Measurements from ENCODE around the gene WDR18. TPM values are rescaled to one million over a fixed set of nuclear protein-coding genes. Genes with fewer than 3 reads are reported as not detected.

Gene WDR18
- total and polyA plus RNA-seq, 4 donors = 24.3 to 45.3 (median 37.7) TPM

DNA sequence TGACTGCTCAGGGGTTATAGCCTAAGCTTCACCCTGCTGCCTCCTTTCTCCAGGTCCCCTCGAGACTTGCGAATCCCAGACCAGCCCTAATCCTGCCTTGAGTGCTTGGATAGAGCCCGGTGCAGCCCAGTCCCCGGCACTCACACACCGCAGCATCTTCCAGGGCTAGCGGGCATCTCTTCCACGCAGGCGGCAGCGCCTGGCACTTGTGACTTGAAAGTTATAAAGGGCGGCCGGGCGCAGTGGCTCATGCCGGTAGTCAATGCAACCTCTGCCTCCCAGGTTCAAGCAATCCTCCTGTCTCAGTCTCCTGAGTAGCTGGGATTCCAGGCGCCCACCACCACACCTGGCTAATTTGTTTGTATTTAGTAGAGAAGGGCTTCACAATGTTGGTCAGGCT is 1.9 kb downstream of the WDR18 start:
- no peak for TF ChIP-seq HNF4A (conservative IDR thresholded peaks at IDR 0.05)
- TF ChIP-seq, protein P1, sequence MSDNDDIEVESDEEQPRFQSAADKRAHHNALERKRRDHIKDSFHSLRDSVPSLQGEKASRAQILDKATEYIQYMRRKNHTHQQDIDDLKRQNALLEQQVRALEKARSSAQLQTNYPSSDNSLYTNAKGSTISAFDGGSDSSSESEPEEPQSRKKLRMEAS (IDR thresholded peaks at IDR 0.05) = no peak
- TF ChIP-seq GABPA (IDR thresholded peaks at IDR 0.05 in 1 of 2, conservative IDR thresholded peaks at IDR 0.05 in 1 of 2) = no peak
- TF ChIP-seq, protein P2, sequence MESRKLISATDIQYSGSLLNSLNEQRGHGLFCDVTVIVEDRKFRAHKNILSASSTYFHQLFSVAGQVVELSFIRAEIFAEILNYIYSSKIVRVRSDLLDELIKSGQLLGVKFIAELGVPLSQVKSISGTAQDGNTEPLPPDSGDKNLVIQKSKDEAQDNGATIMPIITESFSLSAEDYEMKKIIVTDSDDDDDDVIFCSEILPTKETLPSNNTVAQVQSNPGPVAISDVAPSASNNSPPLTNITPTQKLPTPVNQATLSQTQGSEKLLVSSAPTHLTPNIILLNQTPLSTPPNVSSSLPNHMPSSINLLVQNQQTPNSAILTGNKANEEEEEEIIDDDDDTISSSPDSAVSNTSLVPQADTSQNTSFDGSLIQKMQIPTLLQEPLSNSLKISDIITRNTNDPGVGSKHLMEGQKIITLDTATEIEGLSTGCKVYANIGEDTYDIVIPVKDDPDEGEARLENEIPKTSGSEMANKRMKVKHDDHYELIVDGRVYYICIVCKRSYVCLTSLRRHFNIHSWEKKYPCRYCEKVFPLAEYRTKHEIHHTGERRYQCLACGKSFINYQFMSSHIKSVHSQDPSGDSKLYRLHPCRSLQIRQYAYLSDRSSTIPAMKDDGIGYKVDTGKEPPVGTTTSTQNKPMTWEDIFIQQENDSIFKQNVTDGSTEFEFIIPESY (IDR thresholded peaks at IDR 0.05) = no peak
- no peak for TF ChIP-seq YY1 (IDR thresholded peaks at IDR 0.05)
- no peak for TF ChIP-seq RAD21 (IDR thresholded peaks at IDR 0.05)
- no peak for TF ChIP-seq JUND (IDR thresholded peaks at IDR 0.05)
- no peak for TF ChIP-seq NR2F2 (IDR thresholded peaks at IDR 0.05)
- TF ChIP-seq FOXA1 (IDR thresholded peaks at IDR 0.05) = no peak
- TF ChIP-seq, protein P3, sequence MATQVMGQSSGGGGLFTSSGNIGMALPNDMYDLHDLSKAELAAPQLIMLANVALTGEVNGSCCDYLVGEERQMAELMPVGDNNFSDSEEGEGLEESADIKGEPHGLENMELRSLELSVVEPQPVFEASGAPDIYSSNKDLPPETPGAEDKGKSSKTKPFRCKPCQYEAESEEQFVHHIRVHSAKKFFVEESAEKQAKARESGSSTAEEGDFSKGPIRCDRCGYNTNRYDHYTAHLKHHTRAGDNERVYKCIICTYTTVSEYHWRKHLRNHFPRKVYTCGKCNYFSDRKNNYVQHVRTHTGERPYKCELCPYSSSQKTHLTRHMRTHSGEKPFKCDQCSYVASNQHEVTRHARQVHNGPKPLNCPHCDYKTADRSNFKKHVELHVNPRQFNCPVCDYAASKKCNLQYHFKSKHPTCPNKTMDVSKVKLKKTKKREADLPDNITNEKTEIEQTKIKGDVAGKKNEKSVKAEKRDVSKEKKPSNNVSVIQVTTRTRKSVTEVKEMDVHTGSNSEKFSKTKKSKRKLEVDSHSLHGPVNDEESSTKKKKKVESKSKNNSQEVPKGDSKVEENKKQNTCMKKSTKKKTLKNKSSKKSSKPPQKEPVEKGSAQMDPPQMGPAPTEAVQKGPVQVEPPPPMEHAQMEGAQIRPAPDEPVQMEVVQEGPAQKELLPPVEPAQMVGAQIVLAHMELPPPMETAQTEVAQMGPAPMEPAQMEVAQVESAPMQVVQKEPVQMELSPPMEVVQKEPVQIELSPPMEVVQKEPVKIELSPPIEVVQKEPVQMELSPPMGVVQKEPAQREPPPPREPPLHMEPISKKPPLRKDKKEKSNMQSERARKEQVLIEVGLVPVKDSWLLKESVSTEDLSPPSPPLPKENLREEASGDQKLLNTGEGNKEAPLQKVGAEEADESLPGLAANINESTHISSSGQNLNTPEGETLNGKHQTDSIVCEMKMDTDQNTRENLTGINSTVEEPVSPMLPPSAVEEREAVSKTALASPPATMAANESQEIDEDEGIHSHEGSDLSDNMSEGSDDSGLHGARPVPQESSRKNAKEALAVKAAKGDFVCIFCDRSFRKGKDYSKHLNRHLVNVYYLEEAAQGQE (IDR thresholded peaks at IDR 0.05) = no peak
- TF ChIP-seq, protein P4, sequence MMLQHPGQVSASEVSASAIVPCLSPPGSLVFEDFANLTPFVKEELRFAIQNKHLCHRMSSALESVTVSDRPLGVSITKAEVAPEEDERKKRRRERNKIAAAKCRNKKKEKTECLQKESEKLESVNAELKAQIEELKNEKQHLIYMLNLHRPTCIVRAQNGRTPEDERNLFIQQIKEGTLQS (IDR thresholded peaks at IDR 0.05) = no peak
- TF ChIP-seq, protein P5, sequence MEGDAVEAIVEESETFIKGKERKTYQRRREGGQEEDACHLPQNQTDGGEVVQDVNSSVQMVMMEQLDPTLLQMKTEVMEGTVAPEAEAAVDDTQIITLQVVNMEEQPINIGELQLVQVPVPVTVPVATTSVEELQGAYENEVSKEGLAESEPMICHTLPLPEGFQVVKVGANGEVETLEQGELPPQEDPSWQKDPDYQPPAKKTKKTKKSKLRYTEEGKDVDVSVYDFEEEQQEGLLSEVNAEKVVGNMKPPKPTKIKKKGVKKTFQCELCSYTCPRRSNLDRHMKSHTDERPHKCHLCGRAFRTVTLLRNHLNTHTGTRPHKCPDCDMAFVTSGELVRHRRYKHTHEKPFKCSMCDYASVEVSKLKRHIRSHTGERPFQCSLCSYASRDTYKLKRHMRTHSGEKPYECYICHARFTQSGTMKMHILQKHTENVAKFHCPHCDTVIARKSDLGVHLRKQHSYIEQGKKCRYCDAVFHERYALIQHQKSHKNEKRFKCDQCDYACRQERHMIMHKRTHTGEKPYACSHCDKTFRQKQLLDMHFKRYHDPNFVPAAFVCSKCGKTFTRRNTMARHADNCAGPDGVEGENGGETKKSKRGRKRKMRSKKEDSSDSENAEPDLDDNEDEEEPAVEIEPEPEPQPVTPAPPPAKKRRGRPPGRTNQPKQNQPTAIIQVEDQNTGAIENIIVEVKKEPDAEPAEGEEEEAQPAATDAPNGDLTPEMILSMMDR (IDR thresholded peaks at IDR 0.05; ENCODE audit: low read depth, low read length, missing input control) = no peak
- TF ChIP-seq TAF1 (conservative IDR thresholded peaks at IDR 0.05) = no peak
- TF ChIP-seq HNF4G (IDR thresholded peaks at IDR 0.05) = no peak
- no peak for TF ChIP-seq SP1 (IDR thresholded peaks at IDR 0.05)
- no peak for TF ChIP-seq EGR1 (IDR thresholded peaks at IDR 0.05; ENCODE audit: low read depth in 2 of 2)
- no peak for TF ChIP-seq FOXA2 (IDR thresholded peaks at IDR 0.05)
- WGBS = 95% methylated on average over 14 of the region's 14 CpGs
- Histone ChIP-seq H3K9ac (ENCODE audit: low read depth in 1 of 2, low read length in 2 of 2) (no peak overlapping the region), H3K4me1 (ENCODE audit: control insufficient read depth in 4 of 4, insufficient read depth in 4 of 4, low read length in 3 of 4) (peaks cover 5 to 28% (median 20%) of the 10 kb centered on the region in 4 donors), H3K27me3 (ENCODE audit: control insufficient read depth in 4 of 4, insufficient read depth in 4 of 4, low read length in 3 of 4) (no peaks in the 10 kb centered on the region), H3K36me3 (ENCODE audit: control insufficient read depth in 4 of 4, insufficient read depth in 3 of 4, low read depth in 1 of 4, low read length in 3 of 4) (peaks cover 0 to 11% (median 5%) of the 10 kb centered on the region in 4 donors), H3K9me3 (ENCODE audit: control insufficient read depth in 4 of 4, low read length in 3 of 4) (no peaks in the 10 kb centered on the region), H3K27ac (ENCODE audit: low read depth in 1 of 2, low read length in 2 of 2) (no peak overlapping the region), H3K4me3 (ENCODE audit: low read depth in 1 of 3, low read length in 3 of 3) (no peak overlapping the region)
- DNase-seq (ENCODE audit: low spot score) = no peak
